ENCODE results near the gene SBNO1.
A peak's percentile ranks its signal among the peaks of the same experiment; 100 is the strongest.

Gene SBNO1

GRCh38 chr12:123273166-123273565, 91.5 kb downstream of the SBNO1 start:
- TF ChIP-seq MAX (IDR thresholded peaks at IDR 0.05; ENCODE audit: low read depth, low read length) (no peak), MYC (IDR thresholded peaks at IDR 0.05; ENCODE audit: low read depth, low read length) (no peak), CTCF (IDR thresholded peaks at IDR 0.05; ENCODE audit: low read depth, low read length) (no peak), POLR2A (IDR thresholded peaks at IDR 0.05; ENCODE audit: extremely low read depth, insufficient read length) (no peak)
- no peak overlapping the region for H3K4me3 ChIP-seq (ENCODE audit: low read depth, low read length)
- no peak for DNase-seq (ENCODE audit: low read depth)

- H3K4me3 ChIP-seq (ENCODE audit: low read depth, low read length) = peak overlapping the region; percentile 66
- peak; percentile 85 for DNase-seq (ENCODE audit: low read depth)
- no peak for TF ChIP-seq MAX (IDR thresholded peaks at IDR 0.05; ENCODE audit: low read depth, low read length)
- TF ChIP-seq POLR2A (IDR thresholded peaks at IDR 0.05; ENCODE audit: extremely low read depth, insufficient read length) = peak; percentile 25
- TF ChIP-seq CTCF (IDR thresholded peaks at IDR 0.05; ENCODE audit: low read depth, low read length) = peak; percentile 42
- TF ChIP-seq MYC (IDR thresholded peaks at IDR 0.05; ENCODE audit: low read depth, low read length) = 0 out of 2 replicates have a peak, but pooled peaks have one; percentile 29
Measured at GRCh38 chr12:123271001-123271668, 93.5 kb downstream of the SBNO1 start.

GRCh38 chr12:123270214-123271000, 94.2 kb downstream of the SBNO1 start:
- no peak; the same call in 1 of the 2 replicates for TF ChIP-seq MAX (IDR thresholded peaks at IDR 0.05; ENCODE audit: low read depth, low read length)
- no peak for TF ChIP-seq POLR2A (IDR thresholded peaks at IDR 0.05; ENCODE audit: extremely low read depth, insufficient read length)
- TF ChIP-seq MYC (IDR thresholded peaks at IDR 0.05; ENCODE audit: low read depth, low read length) = no peak; the same call in none of the 2 replicates
- TF ChIP-seq CTCF (IDR thresholded peaks at IDR 0.05; ENCODE audit: low read depth, low read length) = no peak
- H3K4me3 ChIP-seq (ENCODE audit: low read depth, low read length) = peak overlapping the region; percentile 66
- peak; percentile 62 for DNase-seq (ENCODE audit: low read depth)

- H3K4me3 ChIP-seq (ENCODE audit: low read depth, low read length) = peak overlapping the region; percentile 66
- DNase-seq (ENCODE audit: low read depth) = no peak
- TF ChIP-seq MAX (IDR thresholded peaks at IDR 0.05; ENCODE audit: low read depth, low read length) (no peak), POLR2A (IDR thresholded peaks at IDR 0.05; ENCODE audit: extremely low read depth, insufficient read length) (no peak), MYC (IDR thresholded peaks at IDR 0.05; ENCODE audit: low read depth, low read length) (no peak), CTCF (IDR thresholded peaks at IDR 0.05; ENCODE audit: low read depth, low read length) (no peak)
Measured at GRCh38 chr12:123269896-123270213, 94.8 kb downstream of the SBNO1 start.

- no peak overlapping the region for H3K4me3 ChIP-seq (ENCODE audit: low read depth, low read length)
- no peak for DNase-seq (ENCODE audit: low read depth)
- TF ChIP-seq POLR2A (IDR thresholded peaks at IDR 0.05; ENCODE audit: extremely low read depth, insufficient read length) = no peak
- TF ChIP-seq MYC (IDR thresholded peaks at IDR 0.05; ENCODE audit: low read depth, low read length) = no peak
- TF ChIP-seq MAX (IDR thresholded peaks at IDR 0.05; ENCODE audit: low read depth, low read length) = no peak
- no peak for TF ChIP-seq CTCF (IDR thresholded peaks at IDR 0.05; ENCODE audit: low read depth, low read length)
Measured at GRCh38 chr12:123269395-123269892, 95.2 kb downstream of the SBNO1 start.
